H9 (cell line): ENCODE measurements around the gene BCCIP. TPM values are rescaled to one million over a fixed set of nuclear protein-coding genes. Genes with fewer than 3 reads are reported as not detected.

ENCODE experiments used
- DNase-seq: peaks from one replicate; pipeline ENCODE4 v3.0.0-alpha.2; 2017
- H2AFZ ChIP-seq: one replicate; pipeline ENCODE4 v1.6.1; 2013; ENCODE audit warnings: mild to moderate bottlenecking, low read length, control low read depth, moderate library complexity
- H2AK5ac ChIP-seq: 2 replicates; pipeline ENCODE4 v1.6.1; 2013; ENCODE audit warnings: low read length, control low read depth, mixed read lengths; ENCODE audit not compliant: insufficient read length
- H2BK120ac ChIP-seq: one replicate; pipeline ENCODE4 v1.6.1; 2013; ENCODE audit warnings: low read depth, mild to moderate bottlenecking, low read length, control low read depth, inconsistent platforms; ENCODE audit not compliant: poor library complexity, severe bottlenecking
- H2BK12ac ChIP-seq: 2 replicates; pipeline ENCODE4 v1.6.1; 2013; ENCODE audit warnings: low read length, control low read depth, mixed read lengths, low read depth; ENCODE audit not compliant: insufficient read length
- H2BK15ac ChIP-seq: 2 replicates; pipeline ENCODE4 v1.6.1; 2013; ENCODE audit warnings: low read depth, low read length, control low read depth
- H2BK20ac ChIP-seq: one replicate; pipeline ENCODE4 v1.6.1; 2013; ENCODE audit warnings: low read depth, mild to moderate bottlenecking, low read length, control low read depth, inconsistent platforms; ENCODE audit not compliant: poor library complexity, severe bottlenecking
- H2BK5ac ChIP-seq: 2 replicates; pipeline ENCODE4 v1.6.1; 2013; ENCODE audit warnings: low read length, control low read depth, mixed read lengths; ENCODE audit not compliant: insufficient read length
- H3K14ac ChIP-seq: 2 replicates; pipeline ENCODE4 v1.6.1; 2013; ENCODE audit warnings: low read length, control low read depth; ENCODE audit not compliant: insufficient read depth
- H3K18ac ChIP-seq: 2 replicates; pipeline ENCODE4 v1.6.1; 2013; ENCODE audit warnings: low read depth, mild to moderate bottlenecking, mixed read lengths, low read length, control low read depth; ENCODE audit not compliant: insufficient read length
- H3K23ac ChIP-seq: 2 replicates; pipeline ENCODE4 v1.6.1; 2013; ENCODE audit warnings: low read length, control low read depth, mixed read lengths, low read depth; ENCODE audit not compliant: insufficient read length
- H3K23me2 ChIP-seq: 2 replicates; pipeline ENCODE4 v1.6.1; 2013; ENCODE audit warnings: low read depth, mild to moderate bottlenecking, mixed read lengths, low read length, control low read depth; ENCODE audit not compliant: insufficient read length, poor library complexity, severe bottlenecking
- H3K27ac ChIP-seq: 2 replicates; pipeline ENCODE4 v1.5.1; 2013; ENCODE audit warnings: low read length, control low read depth, mixed read lengths, low read depth; ENCODE audit not compliant: insufficient read length
- H3K27me3 ChIP-seq: 2 replicates; pipeline ENCODE4 v1.6.1; 2013; ENCODE audit warnings: low read length, control low read depth, inconsistent platforms; ENCODE audit not compliant: insufficient read depth
- H3K4ac ChIP-seq: 2 replicates; pipeline ENCODE4 v1.6.1; 2013; ENCODE audit warnings: low read depth, mild to moderate bottlenecking, control low read depth, inconsistent platforms, low read length, moderate library complexity
- H3K4me1 ChIP-seq: 2 replicates; pipeline ENCODE4 v1.6.1; 2013; ENCODE audit warnings: low read length, control low read depth, inconsistent platforms; ENCODE audit not compliant: insufficient read depth
- H3K4me2 ChIP-seq: 2 replicates; pipeline ENCODE4 v1.6.1; 2013; ENCODE audit warnings: low read length, control low read depth, mixed read lengths; ENCODE audit not compliant: insufficient read length, insufficient read depth
- H3K56ac ChIP-seq: 2 replicates; pipeline ENCODE4 v1.6.1; 2013; ENCODE audit warnings: low read depth, mild to moderate bottlenecking, mixed read lengths, low read length, control low read depth; ENCODE audit not compliant: insufficient read length
- H3K79me1 ChIP-seq: 2 replicates; pipeline ENCODE4 v1.6.1; 2013; ENCODE audit warnings: low read depth, mild to moderate bottlenecking, moderate library complexity, low read length, control low read depth, inconsistent platforms; ENCODE audit not compliant: insufficient read depth, poor library complexity, severe bottlenecking
- H3K79me2 ChIP-seq: 2 replicates; pipeline ENCODE4 v1.6.1; 2013; ENCODE audit warnings: low read length, control low read depth, inconsistent platforms; ENCODE audit not compliant: insufficient read depth
- H3K9ac ChIP-seq: 2 replicates; pipeline ENCODE4 v1.6.1; 2013; ENCODE audit warnings: low read length, control low read depth, mixed read lengths; ENCODE audit not compliant: insufficient read length; ENCODE audit errors: extremely low read depth
- H3K9me3 ChIP-seq: one replicate; pipeline ENCODE4 v1.6.1; 2013; ENCODE audit warnings: low read depth, low read length, inconsistent platforms; ENCODE audit not compliant: control insufficient read depth
- H3T11ph ChIP-seq: one replicate; pipeline ENCODE4 v1.6.1; 2013; ENCODE audit warnings: mild to moderate bottlenecking, low read length, control low read depth, inconsistent platforms
- H4K20me1 ChIP-seq: one replicate; pipeline ENCODE4 v1.6.1; 2013; ENCODE audit not compliant: control insufficient read depth, insufficient read length, insufficient read depth
- H4K5ac ChIP-seq: 2 replicates; pipeline ENCODE4 v1.6.1; 2013; ENCODE audit warnings: low read depth, mild to moderate bottlenecking, mixed read lengths, low read length, control low read depth; ENCODE audit not compliant: insufficient read length
- H4K8ac ChIP-seq: replicated peaks from 2 replicates; pipeline ENCODE4 v1.6.1; 2013; ENCODE audit warnings: low read length, control low read depth, mixed read lengths, low read depth; ENCODE audit not compliant: insufficient read length
- H4K91ac ChIP-seq: 2 replicates; pipeline ENCODE4 v1.6.1; 2013; ENCODE audit warnings: low read depth, mild to moderate bottlenecking, moderate library complexity, mixed read lengths, low read length, control low read depth; ENCODE audit not compliant: insufficient read length
- H3K27ac Mint-ChIP-seq, 3 experiments: 2 replicates in 2 of 3; 3 replicates in 1 of 3; pipeline ENCODE4 v1.8.0; 2020 to 2021; ENCODE audit warnings: mixed read lengths in 3 of 3, mild to moderate bottlenecking in 1 of 3, moderate library complexity in 1 of 3
- H3K27me3 Mint-ChIP-seq: 2 replicates; pipeline ENCODE4 v1.8.0; 2021; ENCODE audit warnings: low read depth, mild to moderate bottlenecking, moderate library complexity, mixed read lengths
- H3K36me3 Mint-ChIP-seq, 3 experiments: 2 replicates in 2 of 3; 3 replicates in 1 of 3; pipeline ENCODE4 v1.8.0; 2020 to 2021; ENCODE audit warnings: low read depth in 3 of 3, mixed read lengths in 3 of 3; ENCODE audit not compliant: insufficient read depth in 1 of 3
- H3K4me1 Mint-ChIP-seq, 2 experiments: 2 replicates each; pipeline ENCODE4 v1.8.0; 2020; ENCODE audit warnings: mixed read lengths in 2 of 2
- H3K4me3 Mint-ChIP-seq, 2 experiments: 2 replicates in 1 of 2; 3 replicates in 1 of 2; pipeline ENCODE4 v1.8.0; 2020 to 2021; ENCODE audit warnings: mild to moderate bottlenecking in 2 of 2, mixed read lengths in 2 of 2, moderate library complexity in 1 of 2
- H3K9me3 Mint-ChIP-seq, 2 experiments: 2 replicates in 1 of 2; 3 replicates in 1 of 2; pipeline ENCODE4 v1.8.0; 2020; ENCODE audit warnings: mild to moderate bottlenecking in 2 of 2, mixed read lengths in 2 of 2, moderate library complexity in 1 of 2
- CTCF ChIP-seq: fragments of 200-600 bp; sonication (generic); conservative IDR thresholded peaks from 3 replicates; pipeline ENCODE4 v1.8.0; 2021; ENCODE audit warnings: antibody characterized with exemption, mild to moderate bottlenecking
- WGBS: extraction: QIAGEN DNeasy Blood & Tissue Kit; methylation state at CpG from one replicate; pipeline ENCODE4 v1.1.7; 2013; ENCODE audit warnings: missing lambda C conversion rate, low lambda C conversion rate, mixed read lengths; ENCODE audit not compliant: insufficient read length; ENCODE audit errors: extremely low coverage; 5-methylcytosine and 5-hydroxymethylcytosine counted together
- total RNA-seq: library from RNA; stranded (reverse); gene quantifications from 2 replicates; pipeline ENCODE4 v1.2.1, GENCODE V29; 2021

BCCIP gene
- total RNA-seq, 1 experiment from 2014 or later: 119 TPM

DNA sequence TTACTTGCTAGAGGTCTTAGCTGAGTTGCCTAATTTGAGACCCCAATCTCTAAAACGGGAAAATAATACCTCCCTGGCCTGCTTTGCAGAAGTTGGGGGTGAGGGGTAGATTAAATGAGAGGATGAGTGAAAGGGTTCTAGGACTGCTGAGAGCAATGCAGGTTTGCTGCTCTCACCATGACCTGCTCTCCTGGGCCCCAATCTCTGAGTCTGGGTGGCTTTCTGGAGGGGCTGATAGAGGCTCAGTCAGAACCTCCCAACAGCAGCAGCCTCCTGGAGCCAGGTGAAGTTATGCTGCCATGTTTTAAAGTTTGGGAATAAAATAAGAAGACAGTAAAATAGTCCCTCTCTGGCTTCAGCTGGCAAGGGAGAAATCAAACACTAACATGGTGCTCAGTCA is 7.6 kb upstream of the BCCIP start:
- Histone ChIP-seq H3K27ac (no peak overlapping the region), H3T11ph (no peak overlapping the region), H3K23me2 (no peaks in the 10 kb centered on the region), H2AK5ac (no peak overlapping the region), H2BK5ac (no peak overlapping the region), H3K14ac (no peak overlapping the region), H3K4me1 (no peaks in the 10 kb centered on the region), H4K8ac (no peak overlapping the region), H3K23ac (no peak overlapping the region), H3K4ac (no peak overlapping the region), H3K79me2 (no peaks in the 10 kb centered on the region), H4K91ac (no peak overlapping the region), H3K9me3 (no peaks in the 10 kb centered on the region), H2BK120ac (no peak overlapping the region), H4K20me1 (no peaks in the 10 kb centered on the region), H2AFZ (no peak overlapping the region), H3K18ac (no peak overlapping the region), H3K56ac (no peak overlapping the region), H3K27me3 (no peaks in the 10 kb centered on the region), H2BK15ac (no peak overlapping the region), H2BK12ac (no peak overlapping the region), H2BK20ac (no peak overlapping the region), H4K5ac (no peak overlapping the region), H3K79me1 (no peaks in the 10 kb centered on the region), H3K9ac (no peak overlapping the region), H3K4me2 (no peak overlapping the region)
- Mint-ChIP-seq H3K27ac (peak overlapping the region in 1 of 3 experiments; percentile 39; a peak in 2 of 7 replicates), H3K36me3 (peaks cover 2 to 34% (median 28%) of the 10 kb centered on the region in 3 experiments; a peak in 6 of 7 replicates), H3K9me3 (no peaks in the 10 kb centered on the region), H3K4me1 (no peaks in the 10 kb centered on the region), H3K27me3 (no peaks in the 10 kb centered on the region), H3K4me3 (no peak overlapping the region)
- DNase-seq: no peak
- no peak for TF ChIP-seq CTCF
- no CpG with 5 or more reads among the region's 1 CpG for WGBS
